ENCODE measurements around the gene FKBP1A. TPM values are rescaled to one million over a fixed set of nuclear protein-coding genes. Genes with fewer than 3 reads are reported as not detected.

The FKBP1A gene
- polyA plus RNA-seq, 1 experiment, result 476 TPM

- H3K4me3 ChIP-seq (ENCODE audit: low read depth, low read length), result no peak overlapping the region
- POLR2A ChIA-PET, result no interaction called here
- DNase-seq (ENCODE audit: low read depth), result no peak
- H3K36me3 ChIP-seq (ENCODE audit: control insufficient read depth, insufficient read depth, low read length), result no peaks in the 10 kb centered on the region
- H3K27me3 ChIP-seq (ENCODE audit: control insufficient read depth, insufficient read depth, low read length), result no peaks in the 10 kb centered on the region
- CTCF ChIA-PET, result interaction anchor here (0.9 kb wide), 1 partner anchor 13 kb away, joined by 3 read pairs; no protein-coding TSS in a partner anchor
- no peak for TF ChIP-seq CTCF (IDR thresholded peaks at IDR 0.05; ENCODE audit: insufficient read depth, low read depth, low read length)
Observed at GRCh38 chr20:1423625-1424106, 30.8 kb upstream of the FKBP1A start.

GRCh38 chr20:1423206-1423605, 30.4 kb upstream of the FKBP1A start:
- no peak for DNase-seq (ENCODE audit: low read depth)
- POLR2A ChIA-PET, result no interaction called here
- no peak overlapping the region for H3K4me3 ChIP-seq (ENCODE audit: low read depth, low read length)
- no peak for TF ChIP-seq CTCF (IDR thresholded peaks at IDR 0.05; ENCODE audit: insufficient read depth, low read depth, low read length)
- no peaks in the 10 kb centered on the region for H3K27me3 ChIP-seq (ENCODE audit: control insufficient read depth, insufficient read depth, low read length)
- CTCF ChIA-PET, result no interaction called here
- no peaks in the 10 kb centered on the region for H3K36me3 ChIP-seq (ENCODE audit: control insufficient read depth, insufficient read depth, low read length)

GRCh38 chr20:1422753-1423152, 29.9 kb upstream of the FKBP1A start:
- TF ChIP-seq CTCF (IDR thresholded peaks at IDR 0.05; ENCODE audit: insufficient read depth, low read depth, low read length), result no peak
- no peaks in the 10 kb centered on the region for H3K27me3 ChIP-seq (ENCODE audit: control insufficient read depth, insufficient read depth, low read length)
- H3K36me3 ChIP-seq (ENCODE audit: control insufficient read depth, insufficient read depth, low read length), result no peaks in the 10 kb centered on the region
- ChIA-PET CTCF (no interaction called here), POLR2A (no interaction called here)
- no peak overlapping the region for H3K4me3 ChIP-seq (ENCODE audit: low read depth, low read length)
- no peak for DNase-seq (ENCODE audit: low read depth)

GRCh38 chr20:1420066-1420465, 27.2 kb upstream of the FKBP1A start:
- no peak for DNase-seq (ENCODE audit: low read depth)
- no peak overlapping the region for H3K4me3 ChIP-seq (ENCODE audit: low read depth, low read length)
- ChIA-PET POLR2A (no interaction called here), CTCF (no interaction called here)
- no peak for TF ChIP-seq CTCF (IDR thresholded peaks at IDR 0.05; ENCODE audit: insufficient read depth, low read depth, low read length)
- no peaks in the 10 kb centered on the region for H3K36me3 ChIP-seq (ENCODE audit: control insufficient read depth, insufficient read depth, low read length)
- H3K27me3 ChIP-seq (ENCODE audit: control insufficient read depth, insufficient read depth, low read length), result no peaks in the 10 kb centered on the region

- Histone ChIP-seq H3K27me3 (ENCODE audit: control insufficient read depth, insufficient read depth, low read length) (no peaks in the 10 kb centered on the region), H3K36me3 (ENCODE audit: control insufficient read depth, insufficient read depth, low read length) (no peaks in the 10 kb centered on the region), H3K4me3 (ENCODE audit: low read depth, low read length) (no peak overlapping the region)
- ChIA-PET CTCF (no interaction called here), POLR2A (no interaction called here)
- TF ChIP-seq CTCF (IDR thresholded peaks at IDR 0.05; ENCODE audit: insufficient read depth, low read depth, low read length), result no peak
- no peak for DNase-seq (ENCODE audit: low read depth)
Observed at GRCh38 chr20:1418350-1418749, 25.5 kb upstream of the FKBP1A start.

Measured in BJ (cell line).